IPS-18c (cell line): ENCODE data around the gene NPHP4.

Experiments used
- H3K4me3 ChIP-seq: 2 replicates; pipeline ENCODE4 v1.7.0; 2013; ENCODE audit warnings: low read depth, mild to moderate bottlenecking, low read length, moderate library complexity; ENCODE audit not compliant: insufficient read depth
- H3K9me3 ChIP-seq: one replicate; pipeline ENCODE4 v1.6.1; 2013; ENCODE audit warnings: mild to moderate bottlenecking, low read length, moderate library complexity; ENCODE audit not compliant: control insufficient read depth, insufficient read depth

Gene NPHP4

GRCh38 chr1:5879421-5879820 is 112.8 kb downstream of the NPHP4 start:
- Histone ChIP-seq H3K9me3 (no peaks in the 10 kb centered on the region), H3K4me3 (no peak overlapping the region; the same call in 1 of the 2 replicates)

DNA sequence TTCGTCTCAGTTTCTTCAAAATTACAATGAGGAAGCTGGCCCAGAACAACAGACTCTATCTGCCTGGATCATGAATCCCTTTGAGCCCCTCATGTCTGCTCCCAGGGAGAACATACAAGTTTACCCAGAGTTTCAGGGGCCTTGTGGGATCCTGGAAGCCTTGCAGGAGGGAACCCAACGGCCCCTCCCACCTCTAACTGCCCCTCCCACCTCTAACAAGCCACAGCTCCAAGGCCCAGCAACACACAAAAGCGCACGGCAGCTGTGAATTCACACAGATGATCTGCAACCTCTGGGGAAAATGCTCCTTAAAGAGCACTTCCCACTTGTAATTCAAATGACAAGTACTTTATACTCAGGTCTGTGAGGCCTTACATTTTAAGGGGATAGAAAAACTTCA is 113.3 kb downstream of the NPHP4 start:
- Histone ChIP-seq H3K4me3 (no peak overlapping the region), H3K9me3 (no peaks in the 10 kb centered on the region)

GRCh38 chr1:5877683-5878530 is 114.3 kb downstream of the NPHP4 start:
- no peaks in the 10 kb centered on the region for H3K9me3 ChIP-seq

DNA sequence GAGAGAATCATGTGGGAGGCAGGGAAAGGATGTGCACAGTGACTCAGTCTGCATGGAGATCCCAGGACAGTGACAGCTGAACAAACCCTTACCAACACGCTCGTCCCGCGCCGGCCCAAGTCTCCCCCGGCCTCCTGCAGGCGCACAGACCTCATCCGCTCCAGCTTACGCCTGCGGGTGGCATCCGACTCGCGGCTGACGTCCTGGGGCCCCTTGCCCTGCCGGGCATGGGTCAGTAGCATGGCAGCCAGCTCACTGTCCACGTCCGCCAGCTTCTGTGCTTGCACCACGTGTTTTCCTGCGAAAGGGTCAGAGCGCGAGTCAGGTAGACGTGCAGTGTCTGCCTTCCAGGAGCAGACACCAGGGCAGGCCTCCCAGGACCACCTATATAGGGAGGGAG is 115.2 kb downstream of the NPHP4 start:
- no peaks in the 10 kb centered on the region for H3K9me3 ChIP-seq
- H3K4me3 ChIP-seq, result no peak overlapping the region

More at GRCh38 chr1:5877683-5878530, 114.3 kb downstream of the NPHP4 start:
- no peak overlapping the region for H3K4me3 ChIP-seq

DNA sequence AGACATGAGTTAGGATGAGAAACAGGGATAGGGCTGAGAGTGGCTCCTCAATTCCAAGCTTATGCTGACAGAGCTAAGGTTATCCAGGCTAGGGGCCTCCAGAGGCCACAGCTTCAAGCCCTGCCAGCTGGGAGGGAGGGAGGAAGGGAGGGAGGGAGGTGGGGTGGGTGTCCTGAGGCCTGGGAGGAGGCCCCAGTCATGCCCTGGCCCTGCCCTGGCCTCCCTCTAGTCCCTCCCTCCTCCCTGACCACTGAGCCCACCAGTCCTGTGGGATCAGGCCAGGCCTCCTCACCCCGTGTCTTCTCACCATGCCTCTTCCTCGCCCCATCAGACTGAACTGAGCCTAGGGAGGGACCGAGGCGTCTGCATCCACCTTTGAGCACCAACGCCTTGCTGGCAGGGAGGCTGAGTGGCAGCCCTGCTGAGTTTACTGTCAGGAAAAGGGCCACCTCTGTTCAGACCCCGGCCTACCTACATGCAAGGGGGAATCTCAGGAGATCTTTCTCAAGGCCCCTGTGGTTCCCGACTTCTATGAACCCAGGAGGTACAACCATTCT is 116.1 kb downstream of the NPHP4 start:
- H3K9me3 ChIP-seq, result no peaks in the 10 kb centered on the region
- H3K4me3 ChIP-seq, result no peak overlapping the region

DNA sequence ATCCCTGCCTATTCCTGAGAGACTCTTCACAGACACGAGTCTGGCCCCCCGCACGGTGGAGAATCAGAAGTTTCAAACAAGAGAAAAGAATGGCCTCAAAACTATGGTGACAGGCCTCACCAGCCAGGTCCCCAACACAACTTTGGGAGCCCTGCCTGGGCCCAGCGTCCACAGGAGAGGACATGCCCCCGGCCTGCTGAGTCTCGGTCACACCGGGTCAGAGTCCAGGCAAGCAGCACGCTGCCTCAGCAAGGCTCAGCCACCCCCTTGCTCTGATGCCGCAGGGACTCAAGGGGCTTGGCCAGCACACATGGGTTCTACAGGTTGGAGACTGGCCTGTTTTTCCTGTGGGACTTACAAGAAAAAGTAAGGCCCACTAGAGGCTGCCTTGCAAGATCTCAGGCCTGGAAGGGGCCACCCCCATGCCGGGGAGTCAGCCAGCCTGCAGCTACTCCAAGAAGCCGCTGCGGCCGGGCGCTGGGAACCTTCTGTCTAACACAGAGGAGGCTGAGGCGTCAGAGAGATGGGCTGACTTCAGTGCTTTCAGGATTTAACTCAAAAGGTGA is 116.8 kb downstream of the NPHP4 start:
- Histone ChIP-seq H3K4me3 (no peak overlapping the region), H3K9me3 (no peaks in the 10 kb centered on the region)

GRCh38 chr1:5874416-5875110 is 117.7 kb downstream of the NPHP4 start:
- no peak overlapping the region for H3K4me3 ChIP-seq
- no peaks in the 10 kb centered on the region for H3K9me3 ChIP-seq

- Histone ChIP-seq H3K4me3 (no peak overlapping the region), H3K9me3 (no peaks in the 10 kb centered on the region)
Measured at GRCh38 chr1:5873556-5873955, 118.7 kb downstream of the NPHP4 start.

GRCh38 chr1:5872886-5873285 is 119.3 kb downstream of the NPHP4 start:
- Histone ChIP-seq H3K4me3 (no peak overlapping the region), H3K9me3 (no peaks in the 10 kb centered on the region)

DNA sequence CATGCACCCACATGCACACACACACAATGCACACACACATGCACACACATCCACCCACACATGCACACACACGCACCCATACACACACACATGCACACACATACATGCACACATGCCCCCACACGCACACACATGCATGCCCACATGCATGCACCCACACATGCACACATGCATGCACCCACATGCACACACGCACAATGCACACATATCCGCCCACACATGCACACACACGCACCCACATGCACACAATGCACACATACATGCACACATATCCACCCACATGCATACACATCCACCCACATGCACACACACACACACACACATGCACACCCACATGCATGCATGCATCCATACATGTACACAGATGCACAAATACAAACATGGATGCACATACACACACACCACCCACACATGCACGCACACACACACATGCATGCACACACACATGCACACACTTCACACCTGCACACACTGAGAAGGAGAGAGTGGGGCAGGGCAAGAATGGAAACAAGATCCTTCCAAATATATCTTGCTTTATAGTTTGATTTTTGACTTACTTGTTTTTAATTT is 123.2 kb downstream of the NPHP4 start:
- Histone ChIP-seq H3K4me3 (no peak overlapping the region), H3K9me3 (peaks cover 2% of the 10 kb centered on the region)

- H3K9me3 ChIP-seq, result peaks cover 2% of the 10 kb centered on the region
- H3K4me3 ChIP-seq, result no peak overlapping the region
Measured at GRCh38 chr1:5865774-5866173, 126.5 kb downstream of the NPHP4 start.

DNA sequence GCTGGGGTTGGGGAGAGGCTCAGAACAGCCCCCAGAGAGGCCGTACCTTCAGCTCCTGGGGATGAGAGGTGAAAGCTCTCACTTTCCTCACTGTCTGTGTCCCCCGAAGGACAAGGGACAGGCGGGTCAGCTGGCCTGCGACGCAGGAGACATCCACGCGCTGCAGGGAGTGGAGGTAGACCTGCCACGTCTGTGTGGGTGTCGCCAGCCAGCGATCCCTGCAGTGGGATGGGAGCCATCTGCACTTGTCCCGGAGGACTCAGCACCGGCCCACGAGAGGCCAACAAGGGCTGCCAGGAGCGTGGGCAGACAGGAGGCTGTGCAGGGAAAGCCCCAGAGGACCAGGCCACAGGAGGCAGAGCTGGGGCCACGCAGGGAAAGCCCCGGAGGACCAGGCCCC is 127.2 kb downstream of the NPHP4 start:
- Histone ChIP-seq H3K9me3 (peaks cover 2% of the 10 kb centered on the region), H3K4me3 (no peak overlapping the region)

GRCh38 chr1:5864256-5864655 is 128.0 kb downstream of the NPHP4 start:
- Histone ChIP-seq H3K9me3 (peaks cover 2% of the 10 kb centered on the region), H3K4me3 (no peak overlapping the region)

- peaks cover 2% of the 10 kb centered on the region for H3K9me3 ChIP-seq
- H3K4me3 ChIP-seq, result no peak overlapping the region
Measured at GRCh38 chr1:5863238-5863637, 129.0 kb downstream of the NPHP4 start.

- peaks cover 2% of the 10 kb centered on the region for H3K9me3 ChIP-seq
Measured at GRCh38 chr1:5861871-5862825, 130.1 kb downstream of the NPHP4 start.

DNA sequence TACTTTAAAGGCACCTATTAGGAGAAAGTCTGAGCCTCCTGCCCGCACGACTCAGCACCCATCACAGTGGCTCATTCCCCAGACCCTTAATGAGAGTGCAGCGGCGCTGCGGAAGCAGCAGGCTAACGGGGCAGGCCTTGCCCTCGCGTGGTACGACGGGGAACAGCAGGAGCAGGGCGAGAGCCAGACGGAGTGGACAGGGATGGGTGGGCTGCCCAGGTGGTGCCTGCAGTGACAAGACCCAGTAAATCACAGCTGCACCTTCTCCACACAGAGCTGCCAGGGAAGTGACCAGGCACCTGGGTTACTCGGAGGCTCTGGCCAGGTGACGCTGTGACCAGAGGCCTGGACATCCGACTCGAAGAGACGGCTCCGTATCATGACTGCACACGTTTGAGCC is 131.9 kb downstream of the NPHP4 start:
- H3K4me3 ChIP-seq, result no peak overlapping the region
- no peaks in the 10 kb centered on the region for H3K9me3 ChIP-seq

More at GRCh38 chr1:5861871-5862825, 130.1 kb downstream of the NPHP4 start:
- no peak overlapping the region for H3K4me3 ChIP-seq
